Occipital lobe (tissue), 2 donors: Measurements from ENCODE around the gene IRF9. TPM values are rescaled to one million over a fixed set of nuclear protein-coding genes. Genes with fewer than 3 reads are reported as not detected.
"Not testable (repeated sequence)": the region's sequence is repeated elsewhere in the genome, so short reads cannot be mapped to it uniquely, and the experiment has no call there.

Experiments
- DNase-seq: peaks from one replicate; lab custom pipeline; 2025; lab: John Stamatoyannopoulos, UW
- total RNA-seq: library from RNA; depleted of rRNA; stranded (reverse); fragments of >200 nt; gene quantifications from one replicate; pipeline ENCODE4 v1.2.3, GENCODE V29; 2014

IRF9 gene
- total RNA-seq, 1 donor from 2014 or later = 20.7 TPM

DNA sequence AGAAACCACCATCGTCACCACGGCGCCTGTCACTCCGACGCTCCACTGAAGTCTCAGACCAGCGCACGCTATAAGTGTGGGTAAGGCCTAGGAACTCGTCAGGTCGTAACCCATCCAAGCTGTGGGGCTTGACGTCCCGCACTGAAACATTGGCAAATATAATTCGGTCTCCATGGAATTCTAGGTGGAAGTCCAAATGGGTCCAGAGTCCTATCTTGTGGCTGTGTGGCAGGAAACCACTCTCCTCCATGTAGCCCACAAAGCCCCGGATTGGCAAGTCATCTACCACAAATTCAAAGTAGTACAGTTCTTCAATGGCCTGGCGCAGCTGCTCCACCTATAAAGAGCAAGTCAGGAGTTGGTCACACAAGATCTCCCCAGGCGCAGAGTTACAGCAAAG is 31.9 kb downstream of the IRF9 start:
- no peak for DNase-seq

DNA sequence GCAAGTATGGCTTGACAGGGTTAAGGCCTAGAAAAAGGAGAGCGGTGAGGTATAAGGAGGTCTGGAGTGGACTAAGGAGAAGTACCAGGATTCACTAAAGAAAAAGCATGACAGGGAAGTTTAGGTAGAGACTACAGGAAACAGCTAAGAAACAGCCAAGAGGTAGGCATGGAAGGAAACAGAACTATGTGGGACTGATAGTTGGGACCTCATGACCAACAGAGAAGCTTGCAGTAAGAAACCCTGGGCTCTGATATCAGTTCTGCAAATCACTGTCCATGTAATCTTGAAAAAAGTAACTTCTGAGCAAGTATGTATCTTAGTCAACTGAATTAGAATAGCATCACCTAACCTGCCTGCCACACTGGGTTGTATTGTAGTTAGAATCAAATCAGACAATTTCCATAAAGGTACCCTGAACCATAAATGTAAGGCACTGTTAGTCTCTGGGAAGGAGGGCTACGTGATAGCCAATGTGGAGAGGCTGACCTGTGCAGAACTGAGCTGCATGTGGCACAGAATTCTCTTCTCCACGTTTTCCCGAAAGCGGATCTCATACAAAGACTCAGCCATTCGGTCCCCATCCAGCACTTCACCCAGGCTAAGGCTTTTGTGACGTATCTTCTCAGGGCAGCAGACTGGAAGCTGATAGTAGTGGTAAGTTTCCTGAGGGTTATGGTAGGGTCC is 33.3 kb downstream of the IRF9 start:
- DNase-seq = no peak

GRCh38 chr14:24194873-24195185 is 33.8 kb downstream of the IRF9 start:
- DNase-seq = no peak

DNA sequence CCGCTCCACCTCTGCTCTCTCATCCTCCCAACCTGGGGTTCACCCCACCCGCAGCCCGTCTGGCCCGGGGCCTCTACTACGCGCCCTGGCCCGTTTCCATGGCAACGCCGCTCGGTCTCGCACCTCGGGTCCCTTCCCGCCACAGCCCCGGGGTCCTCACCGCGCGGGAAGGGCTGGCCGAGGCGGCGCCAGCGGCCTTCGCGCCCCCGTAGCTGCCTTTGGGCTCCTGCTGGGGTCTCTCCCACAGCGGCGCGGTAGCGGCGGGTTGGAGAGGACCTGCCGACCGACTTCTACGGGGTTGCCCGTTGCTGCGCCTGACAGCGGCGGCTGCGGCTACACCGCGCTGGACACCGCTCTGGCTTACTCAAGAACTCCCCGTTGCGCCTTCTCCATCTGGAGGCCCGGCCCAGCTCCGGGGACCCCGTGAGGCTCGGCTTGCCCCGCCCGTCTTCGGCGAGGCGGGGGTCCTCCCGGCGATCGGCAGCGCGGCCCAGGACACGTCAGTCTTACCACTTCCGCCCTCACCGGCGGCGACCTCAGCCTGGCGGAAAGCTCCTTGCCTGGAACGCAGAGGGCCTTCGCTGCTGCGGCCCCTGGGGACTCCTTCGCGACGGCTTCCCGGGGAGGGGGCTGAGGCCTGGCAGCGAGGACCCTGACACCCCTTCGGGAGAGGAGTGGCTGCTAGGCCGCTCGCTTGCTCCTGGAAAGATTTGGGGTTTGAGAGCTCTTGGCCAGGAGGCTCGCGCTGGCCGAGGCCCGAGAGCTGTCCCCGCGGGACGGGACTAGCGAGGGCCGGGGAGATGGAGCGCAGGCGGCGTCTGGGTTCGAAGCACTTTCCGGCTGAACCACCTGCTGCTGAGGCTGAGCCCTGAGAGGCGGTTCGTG is 34.4 kb downstream of the IRF9 start, which contains the start of gene TM9SF1:
Gene TM9SF1, minus strand, starts transcription at position 256 of the 885 bp plus-strand sequence. CDS start 422 bp downstream, outside the sequence.
- DNase-seq = peak; percentile 76

- no peak for DNase-seq
Observed at GRCh38 chr14:24196071-24197055, 35.3 kb downstream of the IRF9 start.

DNA sequence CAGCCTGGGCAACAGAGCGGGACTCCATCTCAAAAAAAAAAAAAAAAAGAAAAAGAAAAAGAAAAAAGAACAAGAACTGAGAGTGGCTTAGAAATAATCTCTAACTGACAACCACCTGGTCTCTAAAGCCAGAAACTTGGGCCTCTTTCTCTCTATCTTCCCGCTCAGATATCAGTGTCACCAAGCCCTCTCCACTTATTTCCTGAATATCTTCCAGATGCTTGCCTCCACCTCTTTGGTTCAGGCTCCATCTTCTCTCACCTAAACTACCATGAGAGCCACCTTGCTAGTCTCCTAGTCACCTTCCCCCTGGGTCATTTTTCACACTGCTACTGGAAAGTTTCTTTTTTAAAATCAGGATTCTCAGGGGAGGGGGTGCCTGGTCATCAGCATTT is 36.0 kb downstream of the IRF9 start:
- no peak for DNase-seq

GRCh38 chr14:24198814-24199524 is 37.9 kb downstream of the IRF9 start:
- no peak for DNase-seq

- DNase-seq = not testable (repeated sequence)
Observed at GRCh38 chr14:24202538-24202937, 41.5 kb downstream of the IRF9 start.

- DNase-seq = not testable (repeated sequence)
Observed at GRCh38 chr14:24203249-24203886, 42.3 kb downstream of the IRF9 start.

DNA sequence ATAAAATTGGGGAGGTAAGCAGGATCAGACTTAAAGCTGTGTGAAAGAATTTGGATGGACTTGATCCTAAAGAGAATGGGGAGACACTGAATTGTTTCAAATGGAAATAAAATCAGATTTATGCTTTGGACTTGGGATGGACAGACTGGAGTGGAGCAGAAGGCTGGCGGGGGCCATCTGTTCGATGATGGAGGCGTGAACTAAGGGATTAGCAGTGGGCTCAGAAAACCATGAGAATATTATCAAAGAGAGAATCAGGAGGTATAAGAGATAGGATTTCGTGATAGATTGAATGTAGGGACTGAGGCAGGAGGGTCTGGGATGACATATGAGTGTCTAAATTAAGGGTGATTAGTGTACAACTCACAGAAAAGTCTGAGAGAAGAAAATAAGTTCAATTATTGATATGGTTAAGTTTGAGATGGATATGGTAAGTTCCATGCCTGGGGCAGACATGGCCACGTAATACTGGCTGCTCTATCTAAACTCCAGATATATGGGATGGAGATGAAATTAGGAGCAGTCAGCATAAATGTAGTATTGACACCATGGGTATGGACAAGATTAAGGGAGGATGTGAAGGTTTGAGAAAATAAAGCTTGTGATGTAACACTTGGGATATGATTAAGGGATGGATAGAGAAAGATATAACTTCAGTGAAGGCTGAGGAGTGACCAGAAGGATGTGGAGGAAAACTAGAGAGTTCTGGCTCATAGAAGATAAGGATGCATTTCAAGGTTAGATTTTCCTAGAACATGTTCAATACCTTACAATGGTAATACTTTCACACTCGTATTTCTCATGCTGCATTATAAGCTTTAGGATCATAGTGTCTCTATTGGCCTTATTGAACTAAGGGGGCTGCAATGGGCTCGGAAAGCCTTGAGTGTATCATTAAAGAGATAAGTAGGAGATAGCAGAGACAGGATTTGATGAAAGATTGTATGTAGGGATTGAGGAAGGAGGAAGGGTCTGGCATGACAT is 43.4 kb downstream of the IRF9 start:
- no peak for DNase-seq

- no peak for DNase-seq
Observed at GRCh38 chr14:24206260-24207103, 45.4 kb downstream of the IRF9 start.

GRCh38 chr14:24207104-24207551 is 46.1 kb downstream of the IRF9 start:
- no peak for DNase-seq

DNA sequence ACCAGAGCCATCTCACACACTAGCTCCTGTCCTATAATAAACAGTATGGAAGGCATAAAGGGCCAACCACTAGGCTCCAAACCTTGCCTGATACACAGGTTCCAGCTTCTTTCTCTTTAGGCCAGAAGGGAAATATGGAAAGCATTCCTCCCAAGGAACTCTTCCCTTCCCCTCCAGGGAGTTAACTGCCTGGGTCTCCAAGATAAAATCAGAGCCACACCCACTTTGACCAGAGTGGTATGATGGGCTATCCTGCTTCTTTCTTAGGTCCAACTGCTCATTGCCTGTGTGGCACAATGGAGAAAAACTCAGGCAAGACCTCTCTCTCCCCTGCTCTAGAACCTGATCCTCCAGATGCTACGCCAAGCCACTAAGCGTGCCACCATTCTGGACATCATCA is 46.6 kb downstream of the IRF9 start:
- no peak for DNase-seq

DNA sequence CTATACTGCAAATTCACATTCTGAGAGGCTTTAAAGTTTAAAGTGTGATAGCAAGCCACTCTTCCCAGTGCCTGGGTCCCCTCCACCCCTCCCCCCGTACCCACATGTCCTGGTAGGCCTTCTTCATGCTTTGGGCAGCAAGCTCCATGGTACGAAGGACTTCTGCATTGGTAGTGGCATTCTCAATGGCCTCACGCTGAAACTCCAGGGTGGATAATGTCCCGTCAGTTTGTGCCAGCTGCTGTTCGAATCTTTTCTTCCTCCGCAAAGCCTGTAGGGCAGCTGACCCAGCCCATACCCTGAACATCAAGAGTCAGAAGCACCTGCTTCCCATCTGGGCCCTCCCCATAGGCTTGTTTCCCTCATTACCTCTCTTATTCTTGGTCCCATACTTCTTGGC is 50.2 kb downstream of the IRF9 start:
- DNase-seq = no peak

GRCh38 chr14:24212924-24213865 is 52.1 kb downstream of the IRF9 start, which contains the start of gene CHMP4A:
Gene CHMP4A, minus strand, starts transcription at chr14:24213488. Its CDS starts 49 bp downstream, at chr14:24213439.
- peak; percentile 89 for DNase-seq

- DNase-seq = no peak
Observed at GRCh38 chr14:24213866-24214662, 53.0 kb downstream of the IRF9 start.
